Ascending aorta (tissue), 2 donors: ENCODE measurements around the gene IL11. TPM values are rescaled to one million over a fixed set of nuclear protein-coding genes. Genes with fewer than 3 reads are reported as not detected.

ENCODE experiments used
- DNase-seq, 2 donors: peaks; one replicate each; pipeline ENCODE4 v3.0.0-alpha.2; 2019; ENCODE audit warnings: low spot score in 2 of 2
- H3K27ac ChIP-seq, 2 donors: fragments of 200-600 bp; sonication (generic); one replicate each; pipeline ENCODE4 v1.5.1; 2016 to 2017; ENCODE audit warnings: mild to moderate bottlenecking in 1 of 2
- H3K27me3 ChIP-seq: fragments of 200-600 bp; sonication (generic); one replicate; pipeline ENCODE4 v1.5.1; 2017
- H3K36me3 ChIP-seq, 2 donors: fragments of 200-600 bp; sonication (generic); one replicate each; pipeline ENCODE4 v1.5.1; 2016
- H3K4me1 ChIP-seq, 2 donors: fragments of 200-600 bp; sonication (generic); one replicate each; pipeline ENCODE4 v1.5.1; 2016 to 2017; ENCODE audit warnings: mild to moderate bottlenecking in 1 of 2
- H3K4me3 ChIP-seq, 2 donors: fragments of 200-600 bp; sonication (generic); one replicate each; pipeline ENCODE4 v1.5.1; 2016 to 2017; ENCODE audit warnings: mild to moderate bottlenecking in 1 of 2
- H3K9me3 ChIP-seq, 2 donors: fragments of 200-600 bp; sonication (generic); one replicate each; pipeline ENCODE4 v1.5.1; 2016
- CTCF ChIP-seq, 3 experiments: fragments of 200-600 bp in 2 of 3; fragments of 450-650 bp in 1 of 3; sonication (generic) in 2 of 3; IDR thresholded peaks; one replicate each; pipeline ENCODE4 v1.5.1; 2016 to 2019; ENCODE audit warnings: antibody characterized with exemption in 3 of 3, mild to moderate bottlenecking in 1 of 3, moderate library complexity in 1 of 3
- intact Hi-C: fragments of 100-400 bp; cut with DNase I; formaldehyde crosslinking; loops from one replicate; pipeline ENCODE4 v1.15.1; 2023
- total RNA-seq: library from RNA; depleted of rRNA; stranded (reverse); fragments of >200 nt; gene quantifications from one replicate; pipeline ENCODE4 v1.1.0, GENCODE V29; 2016

The IL11 gene
- total RNA-seq, 1 donor from 2014 or later: not detected

- Histone ChIP-seq H3K27ac (peak within 1 kb of the TSS in 1 of 2 donors; percentile 21), H3K4me3 (no peak within 1 kb of the TSS)
Observed at GRCh38 chr19:55325172-55325571, 45.1 kb downstream of the IL11 start, which contains the start of gene TMEM150B. TMEM150B (minus strand) TSS chr19:55325341; CDS start chr19:55321036, 4,305 bp downstream.

GRCh38 chr19:55324662-55325061 is 45.6 kb downstream of the IL11 start:
- no peaks in the 10 kb centered on the region for H3K36me3 ChIP-seq
- intact Hi-C loops: no loop called here

More at GRCh38 chr19:55325172-55325571, 45.1 kb downstream of the IL11 start, which contains the start of gene TMEM150B:
- Histone ChIP-seq H3K4me1 (peaks cover 0 to 4% of the 10 kb centered on the region in 2 donors), H3K9me3 (no peaks in the 10 kb centered on the region), H3K27me3 (no peaks in the 10 kb centered on the region), H3K36me3 (no peaks in the 10 kb centered on the region)
- no peak for DNase-seq
- intact Hi-C loops: no loop called here
- no peak for TF ChIP-seq CTCF (IDR thresholded peaks at IDR 0.05)

DNA sequence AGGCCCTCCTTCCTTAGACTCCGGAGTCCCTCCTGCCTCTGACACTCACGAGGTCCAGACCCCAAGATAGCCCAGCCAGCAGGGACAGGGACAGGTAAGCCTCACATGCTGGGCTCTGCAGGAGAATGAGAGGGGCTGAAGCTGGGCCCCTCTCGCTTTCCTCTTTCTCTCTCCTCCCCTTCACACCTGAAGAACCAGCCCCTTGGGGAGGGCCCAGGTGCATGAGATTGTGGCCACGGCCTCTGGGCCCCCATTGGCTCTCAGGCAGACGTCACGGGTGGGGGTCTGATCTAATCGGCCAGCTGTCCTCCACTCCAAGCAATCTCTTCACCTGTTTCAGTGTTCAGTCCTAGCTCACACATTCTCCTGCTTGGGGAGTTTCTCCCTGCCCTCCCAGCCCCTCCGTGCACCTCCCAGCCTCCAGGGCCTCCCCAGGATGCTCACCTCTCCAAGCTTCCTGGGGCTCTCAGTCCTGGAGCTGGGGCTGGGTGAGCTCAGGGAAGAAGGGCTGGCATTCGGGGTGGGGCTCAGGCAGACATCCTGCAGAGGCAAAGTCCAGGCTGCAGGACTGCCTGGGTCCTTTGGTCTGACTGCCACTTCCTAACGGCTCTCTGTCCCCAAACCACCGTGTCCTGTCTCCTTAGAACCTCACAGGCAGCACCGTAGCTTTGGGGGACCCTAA is 47.9 kb downstream of the IL11 start:
- TF ChIP-seq CTCF (IDR thresholded peaks at IDR 0.05): no peak

More at GRCh38 chr19:55324662-55325061, 45.6 kb downstream of the IL11 start:
- peaks cover 0 to 4% of the 10 kb centered on the region in 2 donors for H3K4me1 ChIP-seq
- no peaks in the 10 kb centered on the region for H3K9me3 ChIP-seq
- no peak for DNase-seq
- H3K27ac ChIP-seq: peak overlapping the region in 1 of 2 donors; percentile 21
- no peaks in the 10 kb centered on the region for H3K27me3 ChIP-seq
- no peak for TF ChIP-seq CTCF (IDR thresholded peaks at IDR 0.05)
- H3K4me3 ChIP-seq: no peak overlapping the region

DNA sequence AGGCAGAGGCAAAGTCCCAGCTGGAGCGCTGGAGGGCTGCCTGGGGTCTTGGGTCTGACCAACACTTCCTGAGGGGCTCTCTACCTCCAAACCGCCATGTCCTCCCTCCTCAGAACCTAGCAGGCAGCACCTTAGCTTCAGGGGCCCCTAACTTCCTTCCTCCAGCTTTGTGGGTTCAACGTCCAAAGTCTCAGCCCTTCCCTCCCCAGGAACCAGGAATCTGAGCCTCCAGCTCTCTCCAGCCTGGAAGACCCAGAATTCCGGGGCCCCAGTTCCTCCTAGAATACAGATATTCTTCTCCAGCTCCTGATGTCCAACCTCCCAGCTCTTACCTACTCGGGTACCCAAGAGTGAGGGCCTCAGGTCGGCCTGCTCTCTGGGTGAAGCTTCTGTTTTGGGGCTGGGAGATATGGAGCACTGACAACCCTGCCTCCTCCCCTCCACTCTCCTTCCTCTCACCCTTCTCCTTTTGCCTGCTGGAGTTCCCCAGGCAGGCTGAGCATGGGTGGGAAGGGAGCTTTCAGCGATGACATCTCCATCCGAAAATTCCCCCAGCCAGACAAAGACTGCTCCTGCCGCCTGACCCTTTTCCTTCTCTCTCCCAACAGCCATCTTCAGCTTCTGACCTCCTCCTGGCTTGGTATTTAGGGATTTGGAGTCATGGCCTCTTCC is 48.7 kb downstream of the IL11 start:
- intact Hi-C loops: no loop called here
- Histone ChIP-seq H3K27me3 (no peaks in the 10 kb centered on the region), H3K4me3 (no peak overlapping the region), H3K9me3 (no peaks in the 10 kb centered on the region), H3K4me1 (no peaks in the 10 kb centered on the region), H3K27ac (no peak overlapping the region), H3K36me3 (no peaks in the 10 kb centered on the region)
- TF ChIP-seq CTCF (IDR thresholded peaks at IDR 0.05): no peak
- no peak for DNase-seq

More for the DNA sequence above, 47.9 kb downstream of the IL11 start:
- H3K4me1 ChIP-seq: no peaks in the 10 kb centered on the region
- no peaks in the 10 kb centered on the region for H3K27me3 ChIP-seq
- H3K36me3 ChIP-seq: no peaks in the 10 kb centered on the region
- H3K4me3 ChIP-seq: no peak overlapping the region
- intact Hi-C loops: no loop called here
- H3K27ac ChIP-seq: no peak overlapping the region
- H3K9me3 ChIP-seq: no peaks in the 10 kb centered on the region
- no peak for DNase-seq

DNA sequence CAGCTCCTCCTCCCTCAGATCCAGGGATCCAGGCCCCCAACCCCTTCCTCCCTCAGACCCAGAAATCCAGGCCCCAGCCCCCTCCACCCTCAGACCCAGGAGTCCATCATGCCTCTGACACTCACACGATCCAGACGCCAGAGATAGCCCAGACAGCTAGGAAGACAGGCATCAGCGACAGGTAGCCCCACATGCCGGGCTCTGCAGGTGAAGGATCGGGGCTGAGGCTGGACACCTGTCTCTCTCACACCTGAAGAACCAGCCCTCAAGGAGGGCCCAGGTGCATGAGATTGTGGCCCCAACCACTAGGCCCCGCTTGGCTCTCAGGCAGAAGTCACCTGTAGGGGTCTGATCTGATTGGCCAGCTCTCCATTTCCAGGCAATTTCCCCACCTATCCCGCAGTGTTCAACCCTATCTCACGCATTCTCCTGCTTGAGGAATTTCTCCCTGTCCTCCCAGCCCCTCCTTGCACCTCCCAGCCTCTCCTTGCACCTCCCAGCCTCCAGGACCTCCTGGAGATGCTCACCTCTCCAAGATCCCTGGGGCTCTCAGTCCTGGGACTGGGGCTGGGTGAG is 49.3 kb downstream of the IL11 start:
- intact Hi-C loops: no loop called here
- Histone ChIP-seq H3K27ac (no peak overlapping the region), H3K4me1 (no peaks in the 10 kb centered on the region), H3K4me3 (no peak overlapping the region), H3K36me3 (no peaks in the 10 kb centered on the region), H3K9me3 (no peaks in the 10 kb centered on the region), H3K27me3 (no peaks in the 10 kb centered on the region)
- no peak for TF ChIP-seq CTCF (IDR thresholded peaks at IDR 0.05)
- DNase-seq: no peak
